Hepatocyte (in vitro differentiated cells): ENCODE data around the gene CDC42BPB. TPM values are rescaled to one million over a fixed set of nuclear protein-coding genes. Genes with fewer than 3 reads are reported as not detected.
A peak's percentile ranks its signal among the peaks of the same experiment; 100 is the strongest.

Source experiments
- DNase-seq: peaks from one replicate; pipeline ENCODE4 v3.0.0-alpha.2; 2016; ENCODE audit warnings: low spot score
- H2AFZ ChIP-seq: fragments of 200-600 bp; sonication (generic); 2 replicates; pipeline ENCODE4 v1.6.0; 2016; ENCODE audit warnings: antibody characterized with exemption, mild to moderate bottlenecking
- H3K27ac ChIP-seq: fragments of 200-600 bp; sonication (generic); 2 replicates; pipeline ENCODE4 v1.5.1; 2016; ENCODE audit warnings: mild to moderate bottlenecking
- H3K27me3 ChIP-seq: fragments of 200-600 bp; sonication (generic); 2 replicates; pipeline ENCODE4 v1.6.1; 2016
- H3K36me3 ChIP-seq: fragments of 200-600 bp; sonication (generic); replicated peaks from 2 replicates; pipeline ENCODE4 v1.5.1; 2016; ENCODE audit warnings: low read depth; ENCODE audit not compliant: insufficient read depth
- H3K4me1 ChIP-seq: fragments of 200-600 bp; sonication (generic); 2 replicates; pipeline ENCODE4 v1.5.1; 2016; ENCODE audit warnings: mild to moderate bottlenecking, moderate library complexity; ENCODE audit not compliant: insufficient read depth
- H3K4me2 ChIP-seq: fragments of 200-600 bp; sonication (generic); 2 replicates; pipeline ENCODE4 v1.6.0; 2016
- H3K4me3 ChIP-seq: fragments of 200-600 bp; sonication (generic); 2 replicates; pipeline ENCODE4 v1.5.1; 2016; ENCODE audit warnings: mild to moderate bottlenecking
- H3K79me2 ChIP-seq: fragments of 200-600 bp; sonication (generic); 2 replicates; pipeline ENCODE4 v1.6.0; 2017; ENCODE audit warnings: mild to moderate bottlenecking
- H3K9me2 ChIP-seq: fragments of 200-600 bp; sonication (generic); replicated peaks from 2 replicates; pipeline ENCODE4 v1.6.0; 2017; ENCODE audit warnings: mild to moderate bottlenecking; ENCODE audit not compliant: insufficient read depth
- H3K9me3 ChIP-seq: fragments of 200-600 bp; sonication (generic); 2 replicates; pipeline ENCODE4 v1.5.1; 2016; ENCODE audit warnings: low read depth, mild to moderate bottlenecking
- H4K20me1 ChIP-seq: fragments of 200-600 bp; sonication (generic); 2 replicates; pipeline ENCODE4 v1.6.0; 2016; ENCODE audit warnings: mild to moderate bottlenecking; ENCODE audit not compliant: insufficient read depth, poor library complexity, severe bottlenecking
- CTCF ChIP-seq: fragments of 200-600 bp; sonication (generic); IDR thresholded peaks from 2 replicates; pipeline ENCODE4 v1.5.1; 2016; ENCODE audit warnings: antibody characterized with exemption, mild to moderate bottlenecking; ENCODE audit not compliant: poor library complexity
- EZH2 ChIP-seq: fragments of 200-600 bp; sonication (generic); IDR thresholded peaks from 2 replicates; pipeline ENCODE4 v1.6.1; 2016; ENCODE audit warnings: antibody characterized with exemption, mild to moderate bottlenecking, borderline replicate concordance
- EZH2phosphoT487 ChIP-seq: fragments of 200-600 bp; sonication (generic); IDR thresholded peaks from one replicate; pipeline ENCODE4 v1.6.1; 2018; ENCODE audit warnings: antibody characterized with exemption, mild to moderate bottlenecking, low read depth, moderate library complexity; ENCODE audit not compliant: unreplicated experiment, severe bottlenecking
- WGBS: methylation state at CpG from one replicate; pipeline ENCODE4 v1.1.6; 2016; ENCODE audit warnings: low lambda C conversion rate; ENCODE audit errors: missing lambda C conversion rate; 5-methylcytosine and 5-hydroxymethylcytosine counted together
- polyA plus RNA-seq: library from polyadenylated mRNA; unstranded; fragments of >200 nt; fragmentation: Nextera tagmentation; extraction: Ambion mirVana; gene quantifications from 2 replicates; pipeline ENCODE4 v1.2.1, GENCODE V29; 2016
- total RNA-seq: library from RNA; depleted of rRNA; stranded (reverse); fragments of >200 nt; gene quantifications from 2 replicates; pipeline ENCODE4 v1.2.3, GENCODE V29; 2014

CDC42BPB gene
- total and polyA plus RNA-seq, 2 experiments from 2014 or later = 10.2 to 60.6 TPM

- 65% methylated on average over 8 of the region's 8 CpGs for WGBS
- H3K4me1 ChIP-seq = peaks cover 10% of the 10 kb centered on the region
- no peak overlapping the region for H3K4me3 ChIP-seq
- H3K27me3 ChIP-seq = no peaks in the 10 kb centered on the region
- peak overlapping the region; percentile 78 for H3K27ac ChIP-seq
- TF ChIP-seq EZH2phosphoT487 = no peak
- TF ChIP-seq EZH2 = no peak
- H3K9me2 ChIP-seq = no peaks in the 10 kb centered on the region
- no peaks in the 10 kb centered on the region for H3K79me2 ChIP-seq
- H2AFZ ChIP-seq = no peak overlapping the region
- no peaks in the 10 kb centered on the region for H4K20me1 ChIP-seq
- peak overlapping the region; percentile 52 for H3K4me2 ChIP-seq
- no peaks in the 10 kb centered on the region for H3K9me3 ChIP-seq
- DNase-seq = no peak
- H3K36me3 ChIP-seq = no peaks in the 10 kb centered on the region
Observed at GRCh38 chr14:103067231-103067954, 10.0 kb upstream of the CDC42BPB start.

GRCh38 chr14:103066399-103066798 is 9.1 kb upstream of the CDC42BPB start:
- Histone ChIP-seq H3K4me1 (peaks cover 10% of the 10 kb centered on the region), H3K36me3 (no peaks in the 10 kb centered on the region), H3K27me3 (no peaks in the 10 kb centered on the region), H4K20me1 (no peaks in the 10 kb centered on the region), H3K9me2 (no peaks in the 10 kb centered on the region), H2AFZ (no peak overlapping the region), H3K79me2 (no peaks in the 10 kb centered on the region), H3K9me3 (no peaks in the 10 kb centered on the region), H3K27ac (no peak overlapping the region), H3K4me2 (no peak overlapping the region), H3K4me3 (no peak overlapping the region)
- WGBS = 96% methylated on average over 9 of the region's 9 CpGs
- no peak for TF ChIP-seq CTCF
- TF ChIP-seq EZH2phosphoT487 = no peak
- TF ChIP-seq EZH2 = no peak
- DNase-seq = no peak

GRCh38 chr14:103065861-103066260 is 8.5 kb upstream of the CDC42BPB start:
- 90% methylated on average over 7 of the region's 7 CpGs for WGBS
- Histone ChIP-seq H3K4me2 (no peak overlapping the region), H3K36me3 (no peaks in the 10 kb centered on the region), H3K9me3 (no peaks in the 10 kb centered on the region), H3K27ac (no peak overlapping the region), H2AFZ (no peak overlapping the region), H3K79me2 (no peaks in the 10 kb centered on the region), H3K9me2 (no peaks in the 10 kb centered on the region), H3K27me3 (no peaks in the 10 kb centered on the region), H3K4me1 (peaks cover 10% of the 10 kb centered on the region), H3K4me3 (no peak overlapping the region), H4K20me1 (no peaks in the 10 kb centered on the region)
- no peak for DNase-seq
- TF ChIP-seq CTCF = no peak
- TF ChIP-seq EZH2 = no peak
- no peak for TF ChIP-seq EZH2phosphoT487

- Histone ChIP-seq H3K27me3 (no peaks in the 10 kb centered on the region), H3K4me3 (no peak overlapping the region), H4K20me1 (no peaks in the 10 kb centered on the region), H2AFZ (no peak overlapping the region), H3K9me2 (no peaks in the 10 kb centered on the region), H3K79me2 (peaks cover 6% of the 10 kb centered on the region), H3K4me2 (no peak overlapping the region), H3K27ac (no peak overlapping the region), H3K9me3 (no peaks in the 10 kb centered on the region), H3K4me1 (peaks cover 10% of the 10 kb centered on the region), H3K36me3 (no peaks in the 10 kb centered on the region)
- no peak for DNase-seq
- TF ChIP-seq EZH2phosphoT487 = no peak
- no peak for TF ChIP-seq EZH2
- no peak for TF ChIP-seq CTCF
- 94% methylated on average over 12 of the region's 12 CpGs for WGBS
Observed at GRCh38 chr14:103064978-103065377, 7.6 kb upstream of the CDC42BPB start.
